UCSD-AML1 (cell line): Measurements from ENCODE around the gene MAPK12.

Source experiments
- DNase-seq: peaks from one replicate; lab custom pipeline; 2025; ENCODE audit not compliant: unreplicated experiment; lab: John Stamatoyannopoulos, UW

The MAPK12 gene

DNA sequence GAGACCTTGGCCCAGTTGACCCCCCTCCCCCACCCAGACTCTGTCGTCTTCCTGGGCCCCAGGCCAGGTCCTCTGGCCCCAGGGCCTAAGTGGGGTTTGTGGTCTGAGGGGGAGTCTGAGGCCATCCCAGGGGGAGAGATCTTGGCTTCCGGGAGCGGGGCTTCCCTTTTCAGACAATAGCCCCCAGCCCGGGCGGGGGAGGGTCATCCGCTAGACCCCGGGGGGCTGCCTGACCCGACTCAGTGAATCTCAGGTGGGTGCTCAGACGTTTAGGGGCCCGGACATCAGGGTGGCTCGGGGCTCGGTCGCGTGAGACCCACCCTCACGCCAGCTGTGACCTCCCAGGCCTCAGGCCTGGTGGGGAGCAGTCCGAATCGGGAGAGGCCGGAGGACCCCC, 8.1 kb upstream of the MAPK12 start:
- peak; percentile 47 for DNase-seq

- no peak for DNase-seq
Observed at GRCh38 chr22:50268655-50269113, 7.2 kb upstream of the MAPK12 start.

DNA sequence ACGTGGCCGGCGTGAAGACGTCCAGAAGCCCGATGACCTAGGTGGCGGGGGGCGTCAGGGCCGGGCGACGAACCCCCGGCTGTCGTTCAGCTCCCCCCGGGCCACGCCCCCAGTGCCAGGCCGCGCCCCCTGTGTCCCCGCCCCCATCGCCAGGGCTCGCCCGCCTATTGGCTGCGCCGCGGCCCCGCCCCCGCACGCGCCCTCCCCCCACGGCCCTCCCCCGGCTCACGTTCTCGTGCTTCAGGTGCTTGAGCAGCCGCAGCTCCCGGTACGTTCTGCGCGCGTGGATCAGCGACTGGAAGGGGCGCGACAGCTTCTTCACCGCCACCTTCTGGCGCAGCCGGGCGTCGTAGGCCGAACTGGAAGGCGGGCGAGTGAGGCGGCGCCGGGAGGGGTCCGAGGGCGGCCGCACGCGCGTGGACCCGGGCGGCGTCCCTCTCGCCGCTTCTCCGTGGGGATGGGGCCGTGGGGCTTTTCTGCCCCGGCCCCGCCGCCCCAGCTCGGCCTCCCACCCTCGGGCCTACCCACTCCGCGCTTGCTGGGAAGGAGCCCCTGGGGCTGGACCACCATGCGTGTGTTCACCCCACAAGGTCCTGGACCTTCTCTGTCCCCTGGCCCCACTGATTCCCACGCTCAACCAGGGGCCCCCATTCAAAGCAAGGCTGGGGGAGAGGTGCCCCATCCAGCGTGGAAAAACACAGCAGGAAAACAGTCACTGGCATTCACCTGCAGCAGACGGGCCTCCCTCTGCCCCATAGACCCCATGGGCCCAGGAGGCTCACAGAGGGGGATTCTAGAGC, 6.3 kb upstream of the MAPK12 start:
- no peak for DNase-seq

- DNase-seq, result no peak
Observed at GRCh38 chr22:50266994-50267393, 5.5 kb upstream of the MAPK12 start.

GRCh38 chr22:50264946-50265669, 3.6 kb upstream of the MAPK12 start:
- no peak for DNase-seq

DNA sequence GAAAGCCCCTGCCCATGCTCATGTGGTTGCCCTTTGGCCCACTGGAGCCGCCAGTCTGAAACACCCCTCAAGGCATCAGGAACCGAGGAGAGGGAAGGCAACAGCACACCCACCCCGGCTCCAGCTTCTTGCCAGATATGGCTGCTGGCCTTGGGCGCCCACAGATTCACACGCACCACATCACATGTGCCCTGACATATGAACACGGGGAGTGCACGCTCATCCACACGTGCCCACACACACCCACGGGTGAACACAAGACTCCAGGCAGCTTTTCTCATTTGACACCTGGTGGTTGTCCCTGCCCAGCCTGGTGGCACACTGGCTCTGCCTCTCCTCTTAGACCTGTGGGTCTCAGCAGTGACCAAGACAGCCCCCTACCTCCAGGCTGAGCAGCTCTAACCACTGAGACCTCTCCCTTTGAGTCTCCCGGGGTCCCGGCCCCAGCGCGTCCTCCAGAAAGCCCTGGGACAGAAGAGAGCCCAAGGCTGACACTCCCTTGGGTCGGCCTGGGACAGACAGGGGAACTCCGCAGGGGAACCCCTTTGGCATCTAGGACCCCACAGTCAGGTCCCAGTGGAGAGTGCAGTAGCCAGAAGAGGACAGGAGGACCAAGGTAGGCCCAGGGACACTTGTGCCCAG, 2.7 kb upstream of the MAPK12 start:
- no peak for DNase-seq

DNA sequence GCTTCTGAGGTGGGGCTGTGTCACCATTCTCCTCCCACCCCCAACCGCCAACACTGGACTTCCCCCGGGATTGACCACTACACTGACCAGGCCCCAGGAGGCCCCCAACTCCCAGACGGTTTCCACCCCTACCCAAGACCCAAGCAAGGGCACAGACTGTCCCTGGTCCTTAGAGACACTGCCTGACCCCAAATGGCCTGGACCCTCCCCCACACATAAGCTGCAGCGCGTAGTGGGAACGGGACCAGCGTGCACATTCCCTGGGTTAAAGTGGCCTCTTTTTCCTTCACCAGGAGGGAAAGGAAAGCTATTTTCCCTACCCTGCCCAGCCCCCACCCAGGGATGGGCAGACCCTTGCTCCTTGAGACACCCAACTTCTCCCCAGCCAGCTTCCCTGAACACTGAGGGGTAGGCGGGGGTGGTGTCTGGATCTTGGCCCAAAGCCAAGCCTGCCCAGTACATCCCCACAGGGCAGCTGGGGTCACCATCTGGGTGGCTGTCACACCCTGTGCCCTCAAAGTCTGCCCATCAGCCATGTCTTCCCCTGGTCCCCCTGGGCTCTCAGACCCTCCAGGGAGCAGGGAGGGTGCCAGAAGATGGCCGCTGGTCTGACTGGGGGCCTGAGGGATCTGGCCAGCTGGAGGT, 1.6 kb upstream of the MAPK12 start:
- DNase-seq, result no peak

GRCh38 chr22:50262460-50262911, 1.0 kb upstream of the MAPK12 start:
- peak; percentile 26 for DNase-seq

DNA sequence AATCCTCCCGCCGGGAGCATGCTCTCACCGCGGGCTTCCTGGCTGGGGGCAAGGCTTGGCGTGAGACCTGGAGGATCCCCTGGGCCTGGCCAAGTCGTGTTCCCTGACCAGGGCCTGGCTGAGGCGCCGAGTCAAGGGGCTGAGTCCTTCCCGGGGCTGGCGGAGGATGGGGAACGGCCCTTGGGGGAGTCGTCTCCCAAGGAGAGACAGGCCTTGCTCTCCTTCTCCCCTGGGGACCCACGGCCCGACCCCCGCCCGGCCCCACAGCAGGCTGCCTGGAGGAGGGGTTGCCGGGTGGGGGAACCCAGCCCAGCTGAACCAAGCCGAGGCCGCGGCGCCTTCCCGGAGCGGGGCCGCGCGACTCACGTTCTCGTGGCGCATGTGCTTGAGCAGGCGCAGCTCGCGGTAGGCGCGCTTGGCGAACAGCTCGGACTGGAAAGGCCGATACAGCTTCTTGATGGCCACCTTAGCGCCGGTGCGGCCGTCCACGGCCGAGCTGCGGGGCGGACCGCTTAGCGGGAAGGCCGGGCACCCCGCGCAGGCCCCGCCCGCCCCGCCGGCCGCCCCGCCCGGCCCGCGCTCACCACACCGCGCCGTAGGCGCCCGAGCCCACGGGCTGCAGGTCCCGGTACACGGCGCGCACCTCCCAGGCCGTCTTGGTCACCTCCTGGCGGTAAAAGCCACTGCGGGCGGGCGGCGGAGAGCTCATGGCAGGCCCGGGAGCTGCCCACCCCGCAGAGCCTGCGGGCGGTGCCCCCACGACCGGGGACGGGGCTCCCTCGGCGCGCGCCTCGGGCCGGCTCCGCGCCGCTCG, 475 bp downstream of the MAPK12 start:
- DNase-seq, result peak; percentile 57

GRCh38 chr22:50260434-50260800, 1.1 kb downstream of the MAPK12 start:
- no peak for DNase-seq

GRCh38 chr22:50259302-50259701, 2.2 kb downstream of the MAPK12 start:
- no peak for DNase-seq

DNA sequence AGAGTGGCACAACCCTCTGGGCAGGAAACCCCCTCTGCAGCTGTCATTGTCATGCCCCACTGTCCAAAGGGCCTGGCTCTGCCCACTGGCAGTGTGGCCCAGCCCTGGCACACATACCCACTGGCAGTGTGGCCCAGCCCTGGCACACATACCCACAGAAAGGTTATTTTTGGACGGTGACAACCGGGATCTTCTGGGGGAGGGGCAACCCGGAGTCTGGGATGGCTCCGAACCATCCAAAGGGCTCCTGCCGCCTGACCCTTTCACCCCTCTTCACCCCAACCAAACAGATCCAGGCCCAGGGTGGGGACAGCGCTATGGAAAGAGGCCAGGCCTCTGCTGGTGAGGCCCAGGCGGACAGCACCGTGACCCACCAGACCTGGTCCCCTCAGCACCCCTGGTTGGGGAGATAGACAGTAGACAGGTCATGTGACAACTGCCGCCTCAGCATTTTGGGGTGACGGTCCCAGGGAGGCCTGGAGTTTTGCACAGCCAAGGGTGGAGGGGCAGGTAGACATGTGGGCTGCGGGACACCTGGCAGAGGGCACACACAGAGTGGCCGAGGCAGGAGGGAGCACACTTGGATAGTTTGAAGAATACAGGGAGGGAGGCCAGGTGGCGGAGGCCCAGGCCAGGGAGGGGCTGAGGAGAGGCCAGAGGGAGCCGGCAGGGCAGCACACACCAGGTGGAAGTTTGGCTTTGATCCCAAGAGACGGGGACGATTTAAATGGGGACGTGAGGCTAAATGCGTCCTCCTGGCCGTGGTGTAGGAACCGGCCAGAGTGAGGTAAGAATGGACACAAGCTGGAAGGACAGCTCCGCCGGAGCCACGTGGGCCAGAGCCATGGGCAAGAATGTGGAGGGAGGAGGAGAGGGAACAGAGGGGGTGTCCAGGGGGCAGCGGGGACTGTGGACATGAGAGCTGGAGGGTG, 2.9 kb downstream of the MAPK12 start:
- no peak for DNase-seq

- DNase-seq, result no peak
Observed at GRCh38 chr22:50257451-50258360, 3.8 kb downstream of the MAPK12 start.

GRCh38 chr22:50257041-50257440, 4.4 kb downstream of the MAPK12 start:
- DNase-seq, result no peak

- DNase-seq, result no peak
Observed at GRCh38 chr22:50256258-50256862, 5.1 kb downstream of the MAPK12 start.

GRCh38 chr22:50255607-50256006, 5.9 kb downstream of the MAPK12 start:
- DNase-seq, result no peak

GRCh38 chr22:50255099-50255498, 6.4 kb downstream of the MAPK12 start:
- DNase-seq, result no peak

DNA sequence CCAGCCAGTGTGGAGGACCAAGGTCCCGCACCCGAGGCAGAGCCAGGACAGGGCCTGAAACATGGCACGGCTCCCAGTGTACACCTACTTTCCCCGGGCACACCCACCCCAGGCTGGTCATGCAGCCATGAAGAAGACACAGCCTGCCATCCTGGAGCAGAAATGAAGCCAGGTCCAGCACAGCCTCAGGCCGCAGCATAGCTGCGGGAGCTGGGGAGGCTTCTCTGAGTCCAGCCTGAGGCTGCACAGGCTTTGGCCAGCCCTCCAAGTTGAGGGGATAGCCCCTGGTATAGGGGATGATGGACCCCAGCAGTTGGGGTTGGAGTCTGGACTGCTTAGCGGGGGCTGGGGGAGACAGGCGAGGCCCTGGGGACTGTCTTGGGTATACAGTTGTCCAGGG, 7.5 kb downstream of the MAPK12 start:
- no peak for DNase-seq
